Measurements from ENCODE around the gene PHYKPL.

- no peak for TF ChIP-seq GABPA (IDR thresholded peaks at IDR 0.05; ENCODE audit: borderline replicate concordance, insufficient read depth, low read length)
- TF ChIP-seq CTCF (IDR thresholded peaks at IDR 0.05; ENCODE audit: control extremely low read depth in 1 of 3, insufficient read depth in 1 of 3, low read depth in 1 of 3, low read length in 3 of 3) = no peak
- no peak for TF ChIP-seq POLR2A (IDR thresholded peaks at IDR 0.05; ENCODE audit: control extremely low read depth in 1 of 2, low read depth in 2 of 2, low read length in 2 of 2)
- no peak for TF ChIP-seq TAF1 (IDR thresholded peaks at IDR 0.05; ENCODE audit: low read depth, low read length)
Observed at GRCh38 chr5:178269499-178269898, 36.9 kb upstream of the PHYKPL start.
